GM20000 (cell line): Measurements from ENCODE around the gene COL8A2.

ENCODE experiments used
- DNase-seq: peaks from one replicate; pipeline ENCODE4 v3.0.0; 2012; ENCODE audit warnings: low spot score
- TF ChIP-seq, protein P1 (sequence below): IDR thresholded peaks from 2 replicates; pipeline ENCODE4 v1.5.1; 2012; ENCODE audit warnings: mild to moderate bottlenecking, control low read depth; ENCODE audit errors: extremely low read depth, missing control alignments

COL8A2 gene

DNA sequence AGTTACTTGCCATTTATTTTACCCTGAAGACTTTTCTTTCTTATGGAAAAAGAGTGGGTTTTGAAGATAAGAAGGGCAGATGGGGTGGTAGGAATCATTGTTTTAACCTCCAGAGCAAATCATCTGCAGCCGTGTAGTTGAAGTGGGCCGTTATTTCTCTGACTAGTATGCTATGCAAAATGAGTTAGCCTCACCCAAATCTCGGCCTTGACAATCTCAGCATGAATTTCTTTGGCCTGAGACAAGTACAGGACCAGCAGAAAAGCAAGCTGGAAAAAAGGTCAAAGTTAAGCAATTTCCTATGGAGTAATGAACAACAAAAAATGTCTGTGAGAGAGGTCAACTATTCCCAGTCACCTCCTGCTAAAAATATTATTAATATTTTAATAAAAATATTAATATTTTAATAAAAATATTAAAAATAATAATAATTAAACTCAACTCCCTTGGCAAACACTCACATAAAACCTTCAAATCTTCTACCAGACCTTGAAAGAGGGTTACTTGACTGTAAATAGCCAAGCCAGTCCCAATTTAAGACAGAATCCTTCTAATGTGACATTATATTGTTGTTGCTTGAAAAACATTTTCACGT is 47.9 kb downstream of the COL8A2 start:
- no peak for DNase-seq
- TF ChIP-seq, protein P1, sequence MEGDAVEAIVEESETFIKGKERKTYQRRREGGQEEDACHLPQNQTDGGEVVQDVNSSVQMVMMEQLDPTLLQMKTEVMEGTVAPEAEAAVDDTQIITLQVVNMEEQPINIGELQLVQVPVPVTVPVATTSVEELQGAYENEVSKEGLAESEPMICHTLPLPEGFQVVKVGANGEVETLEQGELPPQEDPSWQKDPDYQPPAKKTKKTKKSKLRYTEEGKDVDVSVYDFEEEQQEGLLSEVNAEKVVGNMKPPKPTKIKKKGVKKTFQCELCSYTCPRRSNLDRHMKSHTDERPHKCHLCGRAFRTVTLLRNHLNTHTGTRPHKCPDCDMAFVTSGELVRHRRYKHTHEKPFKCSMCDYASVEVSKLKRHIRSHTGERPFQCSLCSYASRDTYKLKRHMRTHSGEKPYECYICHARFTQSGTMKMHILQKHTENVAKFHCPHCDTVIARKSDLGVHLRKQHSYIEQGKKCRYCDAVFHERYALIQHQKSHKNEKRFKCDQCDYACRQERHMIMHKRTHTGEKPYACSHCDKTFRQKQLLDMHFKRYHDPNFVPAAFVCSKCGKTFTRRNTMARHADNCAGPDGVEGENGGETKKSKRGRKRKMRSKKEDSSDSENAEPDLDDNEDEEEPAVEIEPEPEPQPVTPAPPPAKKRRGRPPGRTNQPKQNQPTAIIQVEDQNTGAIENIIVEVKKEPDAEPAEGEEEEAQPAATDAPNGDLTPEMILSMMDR = no peak

DNA sequence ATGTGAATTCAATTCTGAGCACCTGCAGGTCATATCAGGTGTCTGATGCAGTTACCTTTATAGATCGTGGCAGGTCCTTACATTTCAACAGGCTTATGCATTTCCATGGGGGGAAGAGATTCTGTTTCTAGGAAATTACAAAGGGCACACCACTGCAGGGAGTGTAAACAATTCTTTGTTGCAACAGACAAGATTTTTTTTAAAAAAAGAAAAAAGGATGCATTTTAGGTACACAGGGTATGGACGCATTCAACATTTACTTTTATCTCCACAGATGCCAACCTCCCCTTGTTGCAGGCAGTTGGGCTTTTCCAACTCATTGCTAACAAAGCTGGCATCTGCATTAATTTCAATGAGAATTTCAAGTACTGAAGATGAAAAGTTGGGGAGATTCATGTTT is 54.7 kb downstream of the COL8A2 start:
- DNase-seq = no peak

DNA sequence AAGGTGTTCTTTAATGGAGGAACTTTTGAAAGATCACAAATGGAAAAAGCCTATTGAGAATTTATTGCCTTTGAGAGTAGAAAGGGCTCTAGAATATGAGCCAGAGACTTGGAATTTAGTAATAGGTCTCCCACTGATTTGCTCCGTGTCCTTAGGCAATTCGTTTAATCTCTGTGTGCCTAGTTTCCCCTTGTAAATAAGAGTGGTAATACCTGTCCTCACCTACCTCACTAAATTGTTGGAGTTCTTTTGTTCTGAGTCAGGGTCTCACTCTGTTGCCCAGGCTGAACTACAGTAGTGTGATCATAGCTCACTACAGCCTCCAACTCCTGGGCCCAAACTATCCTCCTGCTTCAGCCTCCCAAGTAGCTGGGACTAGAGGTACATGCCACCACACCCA is 56.2 kb downstream of the COL8A2 start:
- TF ChIP-seq, protein P1 = no peak

More for the DNA sequence above, 54.7 kb downstream of the COL8A2 start:
- TF ChIP-seq, protein P1 = no peak

DNA sequence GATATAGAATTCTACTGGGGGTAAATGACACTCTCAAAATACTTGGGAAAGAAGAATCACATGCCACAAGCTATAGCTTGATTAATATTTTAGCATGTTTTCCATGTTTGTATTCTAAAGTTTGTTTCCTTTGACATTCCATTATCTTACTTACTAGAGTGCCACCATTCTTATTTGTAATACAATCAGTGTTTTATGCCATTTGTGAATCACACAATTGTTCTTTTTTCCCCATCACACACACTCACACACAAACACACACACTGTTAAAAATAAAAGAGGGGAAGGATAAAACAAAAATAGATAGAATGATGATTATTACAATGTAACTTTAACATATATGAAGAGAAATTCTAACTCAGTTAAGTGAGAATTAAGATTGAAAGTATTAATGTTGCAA is 57.2 kb downstream of the COL8A2 start:
- TF ChIP-seq, protein P1 = no peak
- DNase-seq = no peak

More for the DNA sequence above, 56.2 kb downstream of the COL8A2 start:
- DNase-seq = no peak

DNA sequence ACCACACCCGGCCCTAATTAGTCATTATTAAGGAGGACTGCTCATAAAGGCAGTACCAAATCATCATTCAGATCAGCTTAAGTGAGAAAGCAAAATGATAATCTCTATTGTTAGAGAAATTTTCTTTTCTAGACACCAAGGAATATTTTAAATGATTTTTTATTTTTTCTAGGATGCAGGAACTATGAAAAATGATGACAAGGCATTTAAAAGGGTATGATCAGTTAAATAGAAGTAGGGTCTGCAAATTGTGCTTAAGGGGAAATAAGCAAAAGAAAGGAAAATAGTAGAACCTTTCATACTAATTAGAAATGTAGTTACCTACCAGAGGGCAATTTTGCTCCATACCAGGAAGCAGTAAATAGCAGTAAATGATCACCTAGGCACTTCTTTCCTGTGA is 62.7 kb downstream of the COL8A2 start:
- no peak for DNase-seq
- TF ChIP-seq, protein P1 = no peak

DNA sequence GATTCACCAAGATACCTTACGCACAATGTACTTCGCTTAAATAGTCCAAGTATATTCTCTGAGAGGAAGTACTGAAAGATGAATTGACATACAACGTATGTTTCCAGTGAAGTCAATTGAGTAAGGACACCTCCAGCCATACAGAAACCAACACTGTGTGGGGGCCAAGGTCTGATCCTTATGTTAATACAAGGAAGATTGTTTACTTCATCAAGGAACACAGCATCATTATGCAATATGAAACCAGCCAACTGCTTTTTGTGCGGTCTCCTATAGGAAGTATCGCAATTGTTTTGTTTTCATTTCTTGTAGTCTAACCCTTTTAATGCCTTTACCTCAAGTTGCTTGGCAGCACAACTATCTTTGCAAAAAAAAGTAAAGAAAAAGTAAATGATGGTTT is 69.3 kb downstream of the COL8A2 start:
- TF ChIP-seq, protein P1 = no peak
- no peak for DNase-seq

DNA sequence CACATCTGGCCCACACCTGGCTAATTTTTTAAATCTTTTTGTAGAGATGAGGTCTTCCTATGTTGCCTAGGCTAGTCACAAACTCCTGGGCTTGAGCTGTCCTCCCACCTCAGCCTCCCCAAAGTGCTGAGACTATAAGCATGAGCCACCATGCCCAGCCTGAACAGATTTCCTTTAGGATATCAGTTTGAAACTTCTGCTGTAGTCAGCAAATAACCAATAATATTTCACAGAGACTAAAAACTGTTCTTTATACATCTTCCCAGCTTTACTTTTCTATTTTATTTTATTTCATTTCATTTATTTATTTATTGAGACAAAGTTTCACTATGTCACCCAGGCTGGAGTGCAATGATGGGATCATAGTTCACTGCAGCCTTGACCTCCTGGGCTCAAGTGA is 71.0 kb downstream of the COL8A2 start:
- TF ChIP-seq, protein P1 = no peak
- no peak for DNase-seq
